GM13977 (cell line): Measurements from ENCODE around the gene TMEM178A.
A peak's percentile ranks its signal among the peaks of the same experiment; 100 is the strongest.
"Not testable (repeated sequence)": the region's sequence is repeated elsewhere in the genome, so short reads cannot be mapped to it uniquely, and the experiment has no call there.

Experiments used
- DNase-seq: peaks from one replicate; pipeline ENCODE4 v3.0.0; 2012; ENCODE audit warnings: low spot score
- in situ Hi-C: fragments of 300-500 bp; cut with MboI; formaldehyde crosslinking; loops from one replicate; pipeline ENCODE4 v1.12.0; 2022; ENCODE audit warnings: low sequenced_read_pairs, low pct_unique_long_range_greater_than_20kb, mixed read lengths, inconsistent platforms; ENCODE audit not compliant: unreplicated experiment
- TF ChIP-seq, protein P1 (sequence below): IDR thresholded peaks from 2 replicates; pipeline ENCODE4 v1.5.1; 2012; ENCODE audit warnings: mild to moderate bottlenecking, control low read depth; ENCODE audit not compliant: insufficient read depth; ENCODE audit errors: extremely low read depth, missing control alignments

TMEM178A gene

GRCh38 chr2:39723497-39723896 is 57.8 kb downstream of the TMEM178A start:
- in situ Hi-C loops = no loop called here
- TF ChIP-seq, protein P1, sequence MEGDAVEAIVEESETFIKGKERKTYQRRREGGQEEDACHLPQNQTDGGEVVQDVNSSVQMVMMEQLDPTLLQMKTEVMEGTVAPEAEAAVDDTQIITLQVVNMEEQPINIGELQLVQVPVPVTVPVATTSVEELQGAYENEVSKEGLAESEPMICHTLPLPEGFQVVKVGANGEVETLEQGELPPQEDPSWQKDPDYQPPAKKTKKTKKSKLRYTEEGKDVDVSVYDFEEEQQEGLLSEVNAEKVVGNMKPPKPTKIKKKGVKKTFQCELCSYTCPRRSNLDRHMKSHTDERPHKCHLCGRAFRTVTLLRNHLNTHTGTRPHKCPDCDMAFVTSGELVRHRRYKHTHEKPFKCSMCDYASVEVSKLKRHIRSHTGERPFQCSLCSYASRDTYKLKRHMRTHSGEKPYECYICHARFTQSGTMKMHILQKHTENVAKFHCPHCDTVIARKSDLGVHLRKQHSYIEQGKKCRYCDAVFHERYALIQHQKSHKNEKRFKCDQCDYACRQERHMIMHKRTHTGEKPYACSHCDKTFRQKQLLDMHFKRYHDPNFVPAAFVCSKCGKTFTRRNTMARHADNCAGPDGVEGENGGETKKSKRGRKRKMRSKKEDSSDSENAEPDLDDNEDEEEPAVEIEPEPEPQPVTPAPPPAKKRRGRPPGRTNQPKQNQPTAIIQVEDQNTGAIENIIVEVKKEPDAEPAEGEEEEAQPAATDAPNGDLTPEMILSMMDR = no peak
- no peak for DNase-seq

- no peak for DNase-seq
- TF ChIP-seq, protein P1 = no peak
- in situ Hi-C loops = no loop called here
Observed at GRCh38 chr2:39723946-39724827, 58.5 kb downstream of the TMEM178A start.

DNA sequence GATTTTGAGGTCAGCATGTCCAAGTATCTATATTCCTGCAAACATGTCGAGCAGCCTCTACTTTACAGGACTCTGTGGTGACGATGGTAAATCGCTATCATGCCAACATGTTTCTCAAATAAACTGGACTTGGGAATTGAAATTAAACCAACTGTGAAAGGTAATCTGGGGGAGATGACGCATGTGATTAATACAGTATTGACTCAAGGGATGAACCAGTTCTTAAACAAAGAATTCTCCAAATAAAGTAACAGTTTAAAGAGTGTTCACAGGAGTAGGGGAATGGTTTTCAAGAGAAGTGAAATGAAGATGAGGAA is 59.1 kb downstream of the TMEM178A start:
- in situ Hi-C loops = loop anchor here (25.0 kb wide), 1 partner anchor 487 kb away; the partner anchor contains the start of gene CDKL4
- no peak for DNase-seq
- TF ChIP-seq, protein P1 = no peak

DNA sequence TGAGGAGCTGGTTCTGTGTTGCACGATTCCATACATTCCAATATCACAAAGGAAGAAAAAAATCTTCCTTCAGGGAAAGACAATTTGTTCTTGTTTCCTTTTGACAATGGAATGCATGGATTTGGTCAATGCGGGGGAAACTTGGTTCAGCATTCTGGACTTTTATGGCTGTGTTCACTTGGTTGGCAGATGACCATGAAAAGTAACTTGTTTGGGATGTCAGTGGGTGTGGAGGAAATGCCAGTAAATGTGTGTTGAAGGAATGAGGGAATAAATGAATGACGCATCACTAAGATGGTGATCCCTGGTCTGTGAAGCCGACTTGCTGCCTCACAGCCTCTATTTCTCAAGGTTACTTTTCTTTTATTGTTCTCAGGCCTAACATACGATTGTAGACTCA is 59.7 kb downstream of the TMEM178A start:
- in situ Hi-C loops = loop anchor here (25.0 kb wide), 1 partner anchor 488 kb away; the partner anchor contains the start of gene CDKL4
- TF ChIP-seq, protein P1 = no peak

GRCh38 chr2:39728085-39728484 is 62.4 kb downstream of the TMEM178A start:
- DNase-seq = not testable (repeated sequence)
- in situ Hi-C loops = loop anchor here (25.0 kb wide), 1 partner anchor 491 kb away; the partner anchor contains the start of gene CDKL4

More for the DNA sequence above, 59.7 kb downstream of the TMEM178A start:
- no peak for DNase-seq

GRCh38 chr2:39728941-39729351 is 63.2 kb downstream of the TMEM178A start:
- peak; percentile 22 for DNase-seq
- in situ Hi-C loops = loop anchor here (25.0 kb wide), 1 partner anchor 492 kb away; the partner anchor contains the start of gene CDKL4
- TF ChIP-seq, protein P1 = peak; percentile 75

GRCh38 chr2:39730276-39730675 is 64.6 kb downstream of the TMEM178A start:
- in situ Hi-C loops = loop anchor here (10.0 to 25.0 kb wide), 2 partner anchors 345 to 493 kb away; partner anchors contain the start of gene CDKL4
- TF ChIP-seq, protein P1 = no peak
- no peak for DNase-seq
